K562 (cell line): ENCODE data around the gene RASGRP2. TPM values are rescaled to one million over a fixed set of nuclear protein-coding genes. Genes with fewer than 3 reads are reported as not detected.

Experiments
- ATAC-seq: fragments of 200-7000 bp; cut with Tn5 transposase; 3 replicates; pipeline ENCODE4 v1.9.1; 2020; ENCODE audit warnings: moderate library complexity
- BruUV-seq: library from RNA; stranded (reverse); fragments of 400-500 nt; replicated peaks from 2 replicates; lab custom pipeline; 2021; lab: Mats Ljungman, UMichigan
- CTCF ChIA-PET: fragments of 300-600 bp; formaldehyde crosslinking; extraction: SDS; loops from one replicate; lab custom pipeline; 2021; ENCODE audit warnings: low intra/inter-chr PET ratio; lab: Yijun Ruan, JAX
- POLR2A ChIA-PET: fragments of 300-600, 350-650 bp; sonication (Branson Sonifier 250); formaldehyde crosslinking; extraction: SDS; loops from one replicate; lab custom pipeline; 2021; ENCODE audit warnings: antibody characterized with exemption, inconsistent platforms; lab: Yijun Ruan, JAX
- DNase-seq, 4 experiments: peaks; one replicate each; pipeline versions ENCODE4 v3.0.0 to v3.0.0-alpha.2; 2011 to 2018; ENCODE audit warnings: low spot score in 3 of 4, mixed read lengths in 3 of 4; ENCODE audit errors: extremely low read depth in 1 of 4
- FAIRE-seq: peaks from 2 replicates; lab custom pipeline; 2011; peaks lifted over from hg19 to GRCh38; lab: Jason Lieb, UNC
- H2AFZ ChIP-seq: 2 replicates; pipeline ENCODE4 v1.6.0; 2011; ENCODE audit warnings: low read depth, low read length, control low read depth, inconsistent platforms
- H3K27ac ChIP-seq: fragments of 200-600 bp; 3 replicates; pipeline ENCODE4 v1.8.0; 2011; ENCODE audit warnings: low read depth, mild to moderate bottlenecking, control low read depth, inconsistent platforms, low read length, moderate library complexity, mixed read lengths; ENCODE audit errors: extremely low read depth
- H3K27me3 ChIP-seq, 2 experiments: fragments of 300-600 bp in 1 of 2; 2 replicates in 1 of 2; 3 replicates in 1 of 2; pipeline versions ENCODE4 v1.6.0 to v1.8.0; 2011; ENCODE audit warnings: inconsistent platforms in 2 of 2, low read length in 2 of 2, mild to moderate bottlenecking in 1 of 2, mixed read lengths in 1 of 2, moderate library complexity in 1 of 2; ENCODE audit not compliant: control insufficient read depth in 2 of 2, insufficient read depth in 2 of 2
- H3K36me3 ChIP-seq: fragments of 300-600 bp; 3 replicates; pipeline ENCODE4 v1.8.0; 2011; ENCODE audit warnings: mild to moderate bottlenecking, low read length, inconsistent platforms; ENCODE audit not compliant: control insufficient read depth, insufficient read depth
- H3K4me1 ChIP-seq, 2 experiments: fragments of 200-600 bp in 1 of 2; replicated peaks in 1 of 2; 2 replicates in 1 of 2; 3 replicates in 1 of 2; pipeline versions ENCODE4 v1.5.1 to v1.8.0; 2011; ENCODE audit warnings: inconsistent platforms in 2 of 2, low read length in 2 of 2, mild to moderate bottlenecking in 1 of 2, mixed read lengths in 1 of 2, moderate library complexity in 1 of 2; ENCODE audit not compliant: control insufficient read depth in 2 of 2, insufficient read depth in 2 of 2
- H3K4me2 ChIP-seq: 2 replicates; pipeline ENCODE4 v1.6.1; 2011; ENCODE audit warnings: low read length, control low read depth, inconsistent platforms, mixed read lengths; ENCODE audit not compliant: insufficient read depth
- H3K4me3 ChIP-seq: fragments of 200-600 bp; sonication (generic), shearing (Covaris generic); 2 replicates; pipeline ENCODE4 v1.5.1; 2016; ENCODE audit warnings: control low read depth, inconsistent platforms
- H3K79me2 ChIP-seq: fragments of 200-600 bp; 3 replicates; pipeline ENCODE4 v1.8.0; 2011; ENCODE audit warnings: low read length, inconsistent platforms; ENCODE audit not compliant: control insufficient read depth, insufficient read depth
- H3K9ac ChIP-seq, 2 experiments: 2 replicates each; pipeline versions ENCODE4 v1.6.0 to v1.6.1; 2011; ENCODE audit warnings: low read depth in 2 of 2, low read length in 2 of 2, control low read depth in 1 of 2, inconsistent platforms in 1 of 2, mild to moderate bottlenecking in 1 of 2, mixed read lengths in 1 of 2; ENCODE audit not compliant: insufficient read depth in 1 of 2
- H3K9me1 ChIP-seq: one replicate; pipeline ENCODE4 v1.6.0; 2011; ENCODE audit warnings: inconsistent platforms, mild to moderate bottlenecking, low read length, moderate library complexity; ENCODE audit not compliant: control insufficient read depth, insufficient read depth
- H3K9me3 ChIP-seq: replicated peaks from 2 replicates; pipeline ENCODE4 v1.5.1; 2011; ENCODE audit warnings: low read depth, low read length, inconsistent platforms; ENCODE audit not compliant: control insufficient read depth, insufficient read depth
- H4K20me1 ChIP-seq: replicated peaks from 2 replicates; pipeline ENCODE4 v1.6.1; 2011; ENCODE audit warnings: low read length, inconsistent platforms, mixed read lengths; ENCODE audit not compliant: control insufficient read depth, insufficient read depth
- ELK3 ChIP-seq: fragments of 450-650 bp; formaldehyde crosslinking; IDR thresholded peaks from 2 replicates; pipeline ENCODE4 v1.4.0; 2020; ENCODE audit warnings: mild to moderate bottlenecking
- FIP1L1 ChIP-seq: fragments of 200-400 bp; formaldehyde crosslinking; IDR thresholded peaks from 2 replicates; pipeline ENCODE4 v1.6.1; 2018; ENCODE audit warnings: mild to moderate bottlenecking, low read depth, low read length; ENCODE audit not compliant: poor library complexity, severe bottlenecking
- MLLT1 ChIP-seq, 2 experiments: fragments of 450-650 bp; IDR thresholded peaks; 2 replicates each; pipeline ENCODE4 v1.6.1; 2016
- NCOA4 ChIP-seq: fragments of 450-650 bp; IDR thresholded peaks from 2 replicates; pipeline ENCODE4 v1.6.1; 2018; ENCODE audit warnings: mild to moderate bottlenecking; ENCODE audit not compliant: partially characterized antibody
- POLR2A ChIP-seq: fragments of 450-650 bp; conservative IDR thresholded peaks from 2 replicates; pipeline ENCODE4 v1.6.1; 2016
- POLR2G ChIP-seq: fragments of 200-400 bp; formaldehyde crosslinking; IDR thresholded peaks from 2 replicates; pipeline ENCODE4 v1.6.1; 2017; ENCODE audit warnings: low read depth, mild to moderate bottlenecking, antibody characterized with exemption, low read length, moderate library complexity
- RBFOX2 ChIP-seq: fragments of 200-400 bp; formaldehyde crosslinking; IDR thresholded peaks from 2 replicates; pipeline ENCODE4 v1.6.1; 2017; ENCODE audit warnings: low read depth, mild to moderate bottlenecking, low read length, moderate library complexity
- RBM22 ChIP-seq: fragments of 200-400 bp; formaldehyde crosslinking; IDR thresholded peaks from 2 replicates; pipeline ENCODE4 v1.6.1; 2018; ENCODE audit warnings: low read length, low read depth; ENCODE audit not compliant: poor library complexity, severe bottlenecking
- SUPT5H ChIP-seq: fragments of 450-650 bp; IDR thresholded peaks from 2 replicates; pipeline ENCODE4 v1.6.1; 2016
- ZBTB1 ChIP-seq: sonication (generic); formaldehyde crosslinking; IDR thresholded peaks from 2 replicates; pipeline ENCODE4 v1.8.1; 2023; ENCODE audit warnings: missing genetic modification reagents, low read depth, mild to moderate bottlenecking, borderline replicate concordance
- ZBTB33 ChIP-seq: sonication (generic); formaldehyde crosslinking; IDR thresholded peaks from 2 replicates; pipeline ENCODE4 v1.8.1; 2023; ENCODE audit warnings: mild to moderate bottlenecking, missing genetic modification reagents
- WGBS: fragments of 100-300 bp; shearing (Covaris generic); methylation state at CpG from one replicate; pipeline ENCODE4 v1.1.6; 2016; ENCODE audit warnings: low coverage, mixed read lengths; ENCODE audit not compliant: insufficient coverage; ENCODE audit errors: missing lambda C conversion rate; 5-methylcytosine and 5-hydroxymethylcytosine counted together
- in situ Hi-C: fragments of 300-500 bp; cut with MboI; formaldehyde crosslinking; loops from 4 replicates; pipeline ENCODE4 v1.15.0; 2018; ENCODE audit warnings: inconsistent platforms, mixed read lengths
- intact Hi-C: fragments of 100-400 bp; cut with micrococcal nuclease; formaldehyde crosslinking; loops from 2 replicates; pipeline ENCODE4 v1.14.2; 2022
- polyA plus RNA-seq, 8 experiments: library from polyadenylated mRNA; depleted of rRNA in 4 of 8; stranded (reverse) in 5 of 8; unstranded in 3 of 8; fragments of >200 nt; fragmentation: Nextera tagmentation in 2 of 8; fragmentation: Illumina TruSeq in 1 of 8; extraction: Ambion mirVana in 2 of 8; extraction: Trizol in 1 of 8; gene quantifications; 2 replicates each; pipeline versions ENCODE4 v1.2.1 to v1.2.3, GENCODE V29; 2011 to 2014; ENCODE audit warnings: inconsistent platforms in 1 of 8, missing spikeins in 1 of 8
- total RNA-seq, 7 experiments: library from RNA; depleted of rRNA in 6 of 7; stranded (reverse); fragments of >200 nt in 6 of 7; fragmentation: Illumina TruSeq in 2 of 7; extraction: Trizol in 2 of 7; gene quantifications; 2 replicates each; pipeline versions ENCODE4 v1.2.1 to v1.2.3, GENCODE V29; 2011 to 2021; ENCODE audit warnings: low replicate concordance in 1 of 7
- TF ChIP-seq, protein P1 (sequence below), 3 experiments: IDR thresholded peaks in 2 of 3; conservative IDR thresholded peaks in 1 of 3; 2 replicates each; pipeline ENCODE4 v1.5.1; 2011 to 2012; ENCODE audit warnings: low read length in 3 of 3, mild to moderate bottlenecking in 3 of 3, control low read depth in 2 of 3, improper control_type of control experiment in 1 of 3, inconsistent platforms in 1 of 3, low read depth in 1 of 3, mixed read lengths in 1 of 3, moderate library complexity in 1 of 3; ENCODE audit not compliant: insufficient read depth in 2 of 3

Gene RASGRP2
- total and polyA plus RNA-seq, 9 of the 15 experiments (the other 6 are each of a cell fraction or from before 2014, with no cell fraction given) = 0.87 to 22.7 (median 5.5) TPM

GRCh38 chr11:64765291-64765850 is 21.4 kb upstream of the RASGRP2 start:
- POLR2A ChIA-PET = interaction anchor here (1.0 to 7.9 kb wide), 3 partner anchors 8 to 18 kb away, joined by 4 to 168 read pairs (median 4); partner anchors contain the start of gene SF1

More at GRCh38 chr11:64765291-64765850, 21.4 kb upstream of the RASGRP2 start:
- Histone ChIP-seq H2AFZ (no peak overlapping the region), H3K9ac (peak overlapping the region in 1 of 2 experiments; percentile 14; a peak in 1 of 4 replicates), H3K27me3 (no peaks in the 10 kb centered on the region), H3K27ac (no peak overlapping the region), H3K4me1 (peaks cover 13 to 47% of the 10 kb centered on the region in 2 experiments), H3K79me2 (peaks cover 32% of the 10 kb centered on the region), H3K4me2 (no peak overlapping the region), H3K9me3 (no peaks in the 10 kb centered on the region), H3K36me3 (peaks cover 84% of the 10 kb centered on the region), H3K9me1 (peaks cover 10% of the 10 kb centered on the region), H3K4me3 (no peak overlapping the region), H4K20me1 (peaks cover 55% of the 10 kb centered on the region)
- intact Hi-C loops (no loop called here), in situ Hi-C loops (no loop called here)
- 95% methylated on average over 28 of the region's 30 CpGs for WGBS
- CTCF ChIA-PET = no interaction called here
- FAIRE-seq (no peak), DNase-seq (no peak), ATAC-seq (no peak)
- no peak for TF ChIP-seq NCOA4
- TF ChIP-seq, protein P1, sequence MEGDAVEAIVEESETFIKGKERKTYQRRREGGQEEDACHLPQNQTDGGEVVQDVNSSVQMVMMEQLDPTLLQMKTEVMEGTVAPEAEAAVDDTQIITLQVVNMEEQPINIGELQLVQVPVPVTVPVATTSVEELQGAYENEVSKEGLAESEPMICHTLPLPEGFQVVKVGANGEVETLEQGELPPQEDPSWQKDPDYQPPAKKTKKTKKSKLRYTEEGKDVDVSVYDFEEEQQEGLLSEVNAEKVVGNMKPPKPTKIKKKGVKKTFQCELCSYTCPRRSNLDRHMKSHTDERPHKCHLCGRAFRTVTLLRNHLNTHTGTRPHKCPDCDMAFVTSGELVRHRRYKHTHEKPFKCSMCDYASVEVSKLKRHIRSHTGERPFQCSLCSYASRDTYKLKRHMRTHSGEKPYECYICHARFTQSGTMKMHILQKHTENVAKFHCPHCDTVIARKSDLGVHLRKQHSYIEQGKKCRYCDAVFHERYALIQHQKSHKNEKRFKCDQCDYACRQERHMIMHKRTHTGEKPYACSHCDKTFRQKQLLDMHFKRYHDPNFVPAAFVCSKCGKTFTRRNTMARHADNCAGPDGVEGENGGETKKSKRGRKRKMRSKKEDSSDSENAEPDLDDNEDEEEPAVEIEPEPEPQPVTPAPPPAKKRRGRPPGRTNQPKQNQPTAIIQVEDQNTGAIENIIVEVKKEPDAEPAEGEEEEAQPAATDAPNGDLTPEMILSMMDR (IDR thresholded peaks at IDR 0.05 in 2 of 3, conservative IDR thresholded peaks at IDR 0.05 in 1 of 3; ENCODE audit: insufficient read depth in 2 of 3, low read depth in 1 of 3, low read length in 3 of 3) = 0 out of 6 replicates have a peak, but pooled peaks of 2 of the 3 experiments have one; percentile 7 to 34
- TF ChIP-seq SUPT5H = peak; percentile 51; the same call in 1 of the 2 replicates
- TF ChIP-seq FIP1L1 = peak; percentile 7
- TF ChIP-seq MLLT1 (IDR thresholded peaks at IDR 0.05) = peak in 1 of 2 experiments; percentile 62; a peak in 1 of 4 replicates
- no peak for TF ChIP-seq ELK3 (CRISPR knock-in tag)
- peak; percentile 82 for TF ChIP-seq RBM22
- TF ChIP-seq RBFOX2 = peak; percentile 69
- TF ChIP-seq ZBTB1 = no peak
- peak; percentile 63; the same call in 1 of the 2 replicates for TF ChIP-seq ZBTB33 (CRISPR knock-in tag)
- TF ChIP-seq POLR2G = peak; percentile 67
- peak; percentile 59 for TF ChIP-seq POLR2A
- BruUV-seq = no TSS peak
